Heart left ventricle (tissue), 16 donors: ENCODE data around the gene OR4D6. TPM values are rescaled to one million over a fixed set of nuclear protein-coding genes. Genes with fewer than 3 reads are reported as not detected.
"Not testable (repeated sequence)": the region's sequence is repeated elsewhere in the genome, so short reads cannot be mapped to it uniquely, and the experiment has no call there.

Source experiments
- ATAC-seq, 4 donors: fragments of 200-7000 bp; cut with Tn5 transposase; one replicate each; pipeline ENCODE4 v1.9.1; 2020 to 2022; ENCODE audit warnings: moderate library complexity in 4 of 4, mild to moderate bottlenecking in 3 of 4, moderate number of reproducible peaks in 1 of 4
- DNase-seq, 5 donors: peaks; one replicate each; pipeline ENCODE4 v3.0.0-alpha.2; 2020
- H3K27ac ChIP-seq, 12 donors: fragments of 200-600 bp; sonication (generic) in 4 of 12; one replicate each; pipeline versions ENCODE4 v1.5.0 to v1.8.0; 2016 to 2022; ENCODE audit warnings: mild to moderate bottlenecking in 2 of 12
- H3K27me3 ChIP-seq, 9 donors: fragments of 200-600 bp; sonication (generic) in 2 of 9; one replicate each; pipeline versions ENCODE4 v1.5.1 to v1.8.0; 2016 to 2022; ENCODE audit warnings: mild to moderate bottlenecking in 3 of 9
- H3K36me3 ChIP-seq, 9 donors: fragments of 200-600 bp; sonication (generic) in 2 of 9; one replicate each; pipeline versions ENCODE4 v1.5.0 to v1.8.0; 2018 to 2022; ENCODE audit warnings: mild to moderate bottlenecking in 2 of 9
- H3K4me1 ChIP-seq, 12 donors: fragments of 200-600 bp; sonication (generic) in 4 of 12; one replicate each; pipeline versions ENCODE4 v1.5.0 to v1.8.0; 2016 to 2022; ENCODE audit warnings: mild to moderate bottlenecking in 3 of 12
- H3K4me3 ChIP-seq, 12 donors: fragments of 200-600 bp; sonication (generic) in 4 of 12; one replicate each; pipeline versions ENCODE4 v1.5.0 to v1.8.0; 2017 to 2022; ENCODE audit warnings: mild to moderate bottlenecking in 9 of 12, moderate library complexity in 4 of 12
- H3K9me3 ChIP-seq, 12 donors: fragments of 200-600 bp; sonication (generic) in 4 of 12; one replicate each; pipeline versions ENCODE4 v1.5.0 to v1.8.0; 2016 to 2022; ENCODE audit warnings: mild to moderate bottlenecking in 1 of 12
- CTCF ChIP-seq, 12 donors: fragments of 200-600 bp; sonication (generic) in 4 of 12; IDR thresholded peaks; one replicate each; pipeline versions ENCODE4 v1.5.0 to v1.8.0; 2018 to 2022; ENCODE audit warnings: antibody characterized with exemption in 12 of 12, mild to moderate bottlenecking in 5 of 12
- POLR2A ChIP-seq, 2 donors: fragments of 450-650 bp; IDR thresholded peaks; one replicate each; pipeline ENCODE4 v1.6.1; 2017; ENCODE audit warnings: antibody characterized with exemption in 2 of 2, mild to moderate bottlenecking in 2 of 2, moderate library complexity in 2 of 2
- WGBS, 4 donors: extraction: QIAGEN DNeasy Blood & Tissue Kit in 2 of 4; methylation state at CpG; one replicate each; pipeline versions ENCODE4 v1.1.5 to v1.1.7; 2013 to 2018; 5-methylcytosine and 5-hydroxymethylcytosine counted together
- intact Hi-C, 10 donors: fragments of 100-400 bp; cut with DNase I; formaldehyde crosslinking; loops; one replicate each; pipeline versions ENCODE4 v1.11.1 to v1.14.2; 2022
- polyA plus RNA-seq, 2 donors: library from polyadenylated mRNA; stranded (reverse); fragments of 200-250 nt; gene quantifications; one replicate each; pipeline ENCODE4 v1.2.3, GENCODE V29; 2013
- total RNA-seq, 9 donors: library from RNA; depleted of rRNA in 2 of 9; stranded (reverse); fragments of >200 nt in 2 of 9; fragmentation: NEBNext Ultra II Directional in 3 of 9; extraction: Animal tissue kit (Norgen Biotek cat#: 25700) in 3 of 9; gene quantifications; one replicate each; pipeline versions ENCODE4 v1.1.0 to v1.2.4, GENCODE V29; 2016 to 2023
- donor health status: ischemic (EF 13 %, LVEDD 7.1; RV severe dilation, severe dysfunction).
- donor health status: healthy with polysubstance abuse.
- donor health status: DM: no; HTN: yes; CAD: no.
- donor health status: DM: no; HTN: no; CAD: no.
- donor health status: ischemic (EF 25% LVEDD 6.9; RV normal size, moderate dysfunction).
- donor health status: ischemic (EF 25% LVEDD 5.7; RV mildly dilated, moderate dysfunction).
- donor health status: healthy.
- donor health status: DM: yes; HTN: yes; CAD: no.
- donor health status: ischemic (EF 35%, LVEDD 5.7; RV mildly dilated, moderate dysfunction).
- donor health status: nonischemic (EF 11% LVEDD 7.7; RV severe dilation, severe dysfunction).
- donor health status: DM: yes; HTN: yes; CAD: no.
- donor health status: PGD.
- donor health status: ischemic (EF 29% LVEDD 5.4; RV normal size, mild dysfunction).
- donor health status: nonischemic (EF 23%, LVEDD 6.1; RV moderate dilation, normal function).

The OR4D6 gene
- total and polyA plus RNA-seq, 11 donors: not detected

- Histone ChIP-seq H3K9me3 (no peaks in the 10 kb centered on the region), H3K27ac (no peak overlapping the region), H3K27me3 (no peaks in the 10 kb centered on the region), H3K36me3 (no peaks in the 10 kb centered on the region), H3K4me3 (no peak overlapping the region), H3K4me1 (no peaks in the 10 kb centered on the region)
- ATAC-seq: no peak
- WGBS, 4 donors: 77 to 81% (median 80%) methylated on average over 7 of the region's 7 CpGs
- intact Hi-C loops: loop anchor here in 2 of 10 donors (10.0 kb wide), 2 partner anchors 153 to 263 kb away; partner anchors contain the start of gene DTX4 (in 1 of the 2)
- no peak for DNase-seq
- no peak for TF ChIP-seq POLR2A (IDR thresholded peaks at IDR 0.05)
- no peak for TF ChIP-seq CTCF (IDR thresholded peaks at IDR 0.05)
Measured at GRCh38 chr11:59437770-59438169, 19.0 kb upstream of the OR4D6 start.

- H3K4me1 ChIP-seq, H3K27ac ChIP-seq, DNase-seq, intact Hi-C loops, H3K4me3 ChIP-seq, H3K36me3 ChIP-seq, H3K27me3 ChIP-seq, ATAC-seq: not testable (repeated sequence)
- H3K9me3 ChIP-seq: peaks cover 0 to 13% (median 0%) of the 10 kb centered on the region in 12 donors
- WGBS, 4 donors: 66 to 78% (median 71%) methylated on average over 1 of the region's 1 CpG
Measured at GRCh38 chr11:59445624-59446023, 11.1 kb upstream of the OR4D6 start.

- H3K9me3 ChIP-seq: peaks cover 0 to 13% (median 0%) of the 10 kb centered on the region in 12 donors
- 62 to 70% (median 65%) methylated on average over 2 of the region's 2 CpGs for WGBS, 4 donors
- intact Hi-C loops: no loop called here
- H3K27ac ChIP-seq: no peak overlapping the region
- H3K4me3 ChIP-seq: no peak overlapping the region
- DNase-seq (no peak), ATAC-seq (no peak)
- H3K4me1 ChIP-seq: no peaks in the 10 kb centered on the region
- H3K27me3 ChIP-seq: no peaks in the 10 kb centered on the region
- TF ChIP-seq CTCF (IDR thresholded peaks at IDR 0.05) (no peak), POLR2A (IDR thresholded peaks at IDR 0.05) (no peak)
- H3K36me3 ChIP-seq: no peaks in the 10 kb centered on the region
Measured at GRCh38 chr11:59448484-59448883, 8.3 kb upstream of the OR4D6 start.

GRCh38 chr11:59459916-59460315, 3.2 kb downstream of the OR4D6 start:
- DNase-seq (no peak), ATAC-seq (no peak)
- no peak overlapping the region for H3K27ac ChIP-seq
- TF ChIP-seq CTCF (IDR thresholded peaks at IDR 0.05): no peak
- no peak overlapping the region for H3K4me3 ChIP-seq
- H3K36me3 ChIP-seq: no peaks in the 10 kb centered on the region
- no peaks in the 10 kb centered on the region for H3K27me3 ChIP-seq
- no peaks in the 10 kb centered on the region for H3K4me1 ChIP-seq
- H3K9me3 ChIP-seq: no peaks in the 10 kb centered on the region
- intact Hi-C loops: no loop called here
- 64 to 81% (median 78%) methylated on average over 3 of the region's 3 CpGs for WGBS, 4 donors

GRCh38 chr11:59463190-59463641, 6.5 kb downstream of the OR4D6 start:
- Histone ChIP-seq H3K27me3 (no peaks in the 10 kb centered on the region), H3K4me3 (no peak overlapping the region), H3K9me3 (no peaks in the 10 kb centered on the region), H3K4me1 (no peaks in the 10 kb centered on the region), H3K36me3 (no peaks in the 10 kb centered on the region), H3K27ac (no peak overlapping the region)
- peak in 3 of 4 donors; percentile 57 to 67 (median 66) for ATAC-seq
- TF ChIP-seq CTCF (IDR thresholded peaks at IDR 0.05) (no peak), POLR2A (IDR thresholded peaks at IDR 0.05) (no peak)
- intact Hi-C loops: no loop called here
- DNase-seq: peak in 1 of 5 donors; percentile 25
- 32 to 34% (median 33%) methylated on average over 5 of the region's 5 CpGs for WGBS, 4 donors
